Measurements from ENCODE around the gene MYNN. TPM values are rescaled to one million over a fixed set of nuclear protein-coding genes. Genes with fewer than 3 reads are reported as not detected.

Gene MYNN
- total and polyA plus RNA-seq, 9 of the 15 experiments (the other 6 are each of a cell fraction or from before 2014, with no cell fraction given) = 10.4 to 35.7 (median 21.3) TPM

DNA sequence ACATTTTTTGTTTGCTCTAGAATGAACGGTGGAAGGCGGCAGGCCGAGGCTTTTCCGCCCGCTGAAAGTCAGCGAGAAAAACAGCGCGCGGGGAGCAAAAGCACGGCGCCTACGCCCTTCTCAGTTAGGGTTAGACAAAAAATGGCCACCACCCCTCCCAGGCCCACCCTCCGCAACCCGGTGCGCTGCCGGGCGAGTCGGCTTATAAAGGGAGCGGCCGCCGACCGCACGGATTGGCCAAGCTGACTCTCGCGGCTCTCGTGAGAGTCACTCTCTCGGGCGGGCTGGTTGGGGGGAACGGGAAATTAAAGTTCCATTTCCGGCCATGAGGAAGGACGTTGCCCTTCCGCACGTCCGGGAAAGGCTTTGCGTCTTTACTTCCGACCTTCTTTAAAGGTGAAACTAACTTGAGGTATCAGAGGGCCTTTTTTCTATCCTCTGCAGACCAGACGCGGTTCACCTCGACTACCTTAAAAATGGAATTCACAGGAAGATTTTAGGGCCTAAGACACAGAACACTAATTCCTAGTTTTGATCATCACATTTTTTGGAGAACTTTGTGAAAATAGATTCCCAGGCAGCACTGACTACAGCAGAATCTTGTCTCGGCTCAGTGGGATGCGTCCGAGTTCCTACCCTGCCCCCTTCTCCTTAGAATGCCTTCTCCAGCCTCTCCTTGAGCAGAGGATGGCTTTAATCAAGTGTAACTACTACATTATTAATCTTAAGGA is 8.1 kb upstream of the MYNN start, which contains the start of gene TERC (continued):
- TF ChIP-seq, protein P1, sequence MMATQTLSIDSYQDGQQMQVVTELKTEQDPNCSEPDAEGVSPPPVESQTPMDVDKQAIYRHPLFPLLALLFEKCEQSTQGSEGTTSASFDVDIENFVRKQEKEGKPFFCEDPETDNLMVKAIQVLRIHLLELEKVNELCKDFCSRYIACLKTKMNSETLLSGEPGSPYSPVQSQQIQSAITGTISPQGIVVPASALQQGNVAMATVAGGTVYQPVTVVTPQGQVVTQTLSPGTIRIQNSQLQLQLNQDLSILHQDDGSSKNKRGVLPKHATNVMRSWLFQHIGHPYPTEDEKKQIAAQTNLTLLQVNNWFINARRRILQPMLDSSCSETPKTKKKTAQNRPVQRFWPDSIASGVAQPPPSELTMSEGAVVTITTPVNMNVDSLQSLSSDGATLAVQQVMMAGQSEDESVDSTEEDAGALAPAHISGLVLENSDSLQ (IDR thresholded peaks at IDR 0.05) = peak; percentile 8; the same call in 1 of the 2 replicates
- no peak for TF ChIP-seq ZNF133 (CRISPR knock-in tag; IDR thresholded peaks at IDR 0.05)
- TF ChIP-seq, protein P2, sequence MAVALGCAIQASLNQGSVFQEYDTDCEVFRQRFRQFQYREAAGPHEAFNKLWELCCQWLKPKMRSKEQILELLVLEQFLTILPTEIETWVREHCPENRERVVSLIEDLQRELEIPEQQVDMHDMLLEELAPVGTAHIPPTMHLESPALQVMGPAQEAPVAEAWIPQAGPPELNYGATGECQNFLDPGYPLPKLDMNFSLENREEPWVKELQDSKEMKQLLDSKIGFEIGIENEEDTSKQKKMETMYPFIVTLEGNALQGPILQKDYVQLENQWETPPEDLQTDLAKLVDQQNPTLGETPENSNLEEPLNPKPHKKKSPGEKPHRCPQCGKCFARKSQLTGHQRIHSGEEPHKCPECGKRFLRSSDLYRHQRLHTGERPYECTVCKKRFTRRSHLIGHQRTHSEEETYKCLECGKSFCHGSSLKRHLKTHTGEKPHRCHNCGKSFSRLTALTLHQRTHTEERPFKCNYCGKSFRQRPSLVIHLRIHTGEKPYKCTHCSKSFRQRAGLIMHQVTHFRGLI (CRISPR knock-in tag; IDR thresholded peaks at IDR 0.05) = no peak
- no peak for TF ChIP-seq NR3C1 (CRISPR knock-in tag; IDR thresholded peaks at IDR 0.05)
- no peak for TF ChIP-seq POLR3A (IDR thresholded peaks at IDR 0.05; ENCODE audit: borderline replicate concordance, extremely low read depth, insufficient read depth, insufficient read length)
- TF ChIP-seq KLF16 (IDR thresholded peaks at IDR 0.05) = no peak; the same call in 1 of the 2 replicates
- TF ChIP-seq MIER1 (IDR thresholded peaks at IDR 0.05; ENCODE audit: low read depth) = no peak
- peak in 1 of 2 experiments; percentile 29; a peak in 1 of 4 replicates for TF ChIP-seq MAZ (CRISPR knock-in tag; conservative IDR thresholded peaks at IDR 0.05 in 1 of 2, IDR thresholded peaks at IDR 0.05 in 1 of 2)
- TF ChIP-seq, protein P3, sequence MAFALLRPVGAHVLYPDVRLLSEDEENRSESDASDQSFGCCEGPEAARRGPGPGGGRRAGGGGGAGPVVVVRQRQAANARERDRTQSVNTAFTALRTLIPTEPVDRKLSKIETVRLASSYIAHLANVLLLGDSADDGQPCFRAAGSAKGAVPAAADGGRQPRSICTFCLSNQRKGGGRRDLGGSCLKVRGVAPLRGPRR (CRISPR knock-in tag; IDR thresholded peaks at IDR 0.05) = 0 out of 2 replicates have a peak, but pooled peaks have one; percentile 17
- TF ChIP-seq, protein P4, sequence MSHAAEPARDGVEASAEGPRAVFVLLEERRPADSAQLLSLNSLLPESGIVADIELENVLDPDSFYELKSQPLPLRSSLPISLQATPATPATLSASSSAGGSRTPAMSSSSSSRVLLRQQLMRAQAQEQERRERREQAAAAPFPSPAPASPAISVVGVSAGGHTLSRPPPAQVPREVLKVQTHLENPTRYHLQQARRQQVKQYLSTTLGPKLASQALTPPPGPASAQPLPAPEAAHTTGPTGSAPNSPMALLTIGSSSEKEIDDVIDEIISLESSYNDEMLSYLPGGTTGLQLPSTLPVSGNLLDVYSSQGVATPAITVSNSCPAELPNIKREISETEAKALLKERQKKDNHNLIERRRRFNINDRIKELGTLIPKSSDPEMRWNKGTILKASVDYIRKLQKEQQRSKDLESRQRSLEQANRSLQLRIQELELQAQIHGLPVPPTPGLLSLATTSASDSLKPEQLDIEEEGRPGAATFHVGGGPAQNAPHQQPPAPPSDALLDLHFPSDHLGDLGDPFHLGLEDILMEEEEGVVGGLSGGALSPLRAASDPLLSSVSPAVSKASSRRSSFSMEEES (CRISPR knock-in tag; IDR thresholded peaks at IDR 0.05) = no peak
- no peak for TF ChIP-seq BDP1 (IDR thresholded peaks at IDR 0.05; ENCODE audit: insufficient read depth, insufficient read length)
- TF ChIP-seq, protein P5, sequence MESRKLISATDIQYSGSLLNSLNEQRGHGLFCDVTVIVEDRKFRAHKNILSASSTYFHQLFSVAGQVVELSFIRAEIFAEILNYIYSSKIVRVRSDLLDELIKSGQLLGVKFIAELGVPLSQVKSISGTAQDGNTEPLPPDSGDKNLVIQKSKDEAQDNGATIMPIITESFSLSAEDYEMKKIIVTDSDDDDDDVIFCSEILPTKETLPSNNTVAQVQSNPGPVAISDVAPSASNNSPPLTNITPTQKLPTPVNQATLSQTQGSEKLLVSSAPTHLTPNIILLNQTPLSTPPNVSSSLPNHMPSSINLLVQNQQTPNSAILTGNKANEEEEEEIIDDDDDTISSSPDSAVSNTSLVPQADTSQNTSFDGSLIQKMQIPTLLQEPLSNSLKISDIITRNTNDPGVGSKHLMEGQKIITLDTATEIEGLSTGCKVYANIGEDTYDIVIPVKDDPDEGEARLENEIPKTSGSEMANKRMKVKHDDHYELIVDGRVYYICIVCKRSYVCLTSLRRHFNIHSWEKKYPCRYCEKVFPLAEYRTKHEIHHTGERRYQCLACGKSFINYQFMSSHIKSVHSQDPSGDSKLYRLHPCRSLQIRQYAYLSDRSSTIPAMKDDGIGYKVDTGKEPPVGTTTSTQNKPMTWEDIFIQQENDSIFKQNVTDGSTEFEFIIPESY (CRISPR knock-in tag; IDR thresholded peaks at IDR 0.05) = peak; percentile 11; the same call in 1 of the 2 replicates
- peak; percentile 70; the same call in 1 of the 2 replicates for TF ChIP-seq ZNF436 (CRISPR knock-in tag; IDR thresholded peaks at IDR 0.05)
- TF ChIP-seq TFAM (CRISPR knock-in tag; conservative IDR thresholded peaks at IDR 0.05) = no peak
- TF ChIP-seq, protein P6, sequence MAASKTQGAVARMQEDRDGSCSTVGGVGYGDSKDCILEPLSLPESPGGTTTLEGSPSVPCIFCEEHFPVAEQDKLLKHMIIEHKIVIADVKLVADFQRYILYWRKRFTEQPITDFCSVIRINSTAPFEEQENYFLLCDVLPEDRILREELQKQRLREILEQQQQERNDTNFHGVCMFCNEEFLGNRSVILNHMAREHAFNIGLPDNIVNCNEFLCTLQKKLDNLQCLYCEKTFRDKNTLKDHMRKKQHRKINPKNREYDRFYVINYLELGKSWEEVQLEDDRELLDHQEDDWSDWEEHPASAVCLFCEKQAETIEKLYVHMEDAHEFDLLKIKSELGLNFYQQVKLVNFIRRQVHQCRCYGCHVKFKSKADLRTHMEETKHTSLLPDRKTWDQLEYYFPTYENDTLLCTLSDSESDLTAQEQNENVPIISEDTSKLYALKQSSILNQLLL (CRISPR knock-in tag; IDR thresholded peaks at IDR 0.05; ENCODE audit: borderline replicate concordance) = no peak
- peak; percentile 47; the same call in 1 of the 2 replicates for TF ChIP-seq ZSCAN32 (CRISPR knock-in tag; IDR thresholded peaks at IDR 0.05)
- TF ChIP-seq KAT7 (CRISPR knock-in tag; IDR thresholded peaks at IDR 0.05; ENCODE audit: borderline replicate concordance) = no peak
- peak; percentile 72 for TF ChIP-seq NFYB (IDR thresholded peaks at IDR 0.05; ENCODE audit: extremely low read depth, insufficient read length)

Measured in K562 (cell line).